ENCODE data around the gene SYCN. TPM values are rescaled to one million over a fixed set of nuclear protein-coding genes. Genes with fewer than 3 reads are reported as not detected.

The SYCN gene
- total RNA-seq, 3 donors from 2014 or later (not counting 1 experiment from before 2014, with no cell fraction given): not detected

DNA sequence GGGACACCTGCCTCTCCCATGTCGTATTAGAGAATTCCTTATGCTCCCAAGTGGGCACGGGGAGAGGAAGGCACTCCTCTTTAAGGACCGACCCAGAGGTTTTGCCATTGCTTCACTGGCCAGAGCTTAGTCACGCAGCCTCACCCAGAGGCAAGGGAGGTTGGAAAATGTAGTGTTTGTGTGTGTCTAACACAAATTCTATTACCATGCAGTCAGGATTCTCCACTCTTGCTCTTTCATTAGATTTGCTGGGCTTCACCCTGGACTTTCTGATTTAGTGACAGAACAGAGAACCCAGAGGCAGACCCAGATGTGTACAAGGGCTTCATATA is 21.9 kb downstream of the SYCN start:
- TF ChIP-seq, protein P1, sequence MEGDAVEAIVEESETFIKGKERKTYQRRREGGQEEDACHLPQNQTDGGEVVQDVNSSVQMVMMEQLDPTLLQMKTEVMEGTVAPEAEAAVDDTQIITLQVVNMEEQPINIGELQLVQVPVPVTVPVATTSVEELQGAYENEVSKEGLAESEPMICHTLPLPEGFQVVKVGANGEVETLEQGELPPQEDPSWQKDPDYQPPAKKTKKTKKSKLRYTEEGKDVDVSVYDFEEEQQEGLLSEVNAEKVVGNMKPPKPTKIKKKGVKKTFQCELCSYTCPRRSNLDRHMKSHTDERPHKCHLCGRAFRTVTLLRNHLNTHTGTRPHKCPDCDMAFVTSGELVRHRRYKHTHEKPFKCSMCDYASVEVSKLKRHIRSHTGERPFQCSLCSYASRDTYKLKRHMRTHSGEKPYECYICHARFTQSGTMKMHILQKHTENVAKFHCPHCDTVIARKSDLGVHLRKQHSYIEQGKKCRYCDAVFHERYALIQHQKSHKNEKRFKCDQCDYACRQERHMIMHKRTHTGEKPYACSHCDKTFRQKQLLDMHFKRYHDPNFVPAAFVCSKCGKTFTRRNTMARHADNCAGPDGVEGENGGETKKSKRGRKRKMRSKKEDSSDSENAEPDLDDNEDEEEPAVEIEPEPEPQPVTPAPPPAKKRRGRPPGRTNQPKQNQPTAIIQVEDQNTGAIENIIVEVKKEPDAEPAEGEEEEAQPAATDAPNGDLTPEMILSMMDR (IDR thresholded peaks at IDR 0.05): no peak
- no peak for ATAC-seq
- Histone ChIP-seq H3K36me3 (ENCODE audit: control insufficient read depth, insufficient read depth, low read length) (peaks cover 10% of the 10 kb centered on the region), H3K27me3 (ENCODE audit: control insufficient read depth, insufficient read depth, low read length) (no peaks in the 10 kb centered on the region), H3K4me1 (ENCODE audit: control insufficient read depth, insufficient read depth, low read length) (no peaks in the 10 kb centered on the region), H3K27ac (ENCODE audit: low read length) (no peak overlapping the region), H3K9me3 (ENCODE audit: control insufficient read depth, insufficient read depth, low read length) (no peaks in the 10 kb centered on the region), H3K4me3 (ENCODE audit: low read length) (no peak overlapping the region)
- Mint-ChIP-seq H3K4me1 (no peaks in the 10 kb centered on the region), H3K27ac (no peak overlapping the region), H3K27me3 (ENCODE audit: low read depth in 2 of 2) (no peaks in the 10 kb centered on the region), H3K36me3 (no peaks in the 10 kb centered on the region), H3K4me3 (no peak overlapping the region), H3K9me3 (no peaks in the 10 kb centered on the region)
- intact Hi-C loops (cut with micrococcal nuclease): no loop called here
- 95% methylated on average over 4 of the region's 4 CpGs for WGBS (ENCODE audit: insufficient coverage)
- DNase-seq: no peak

DNA sequence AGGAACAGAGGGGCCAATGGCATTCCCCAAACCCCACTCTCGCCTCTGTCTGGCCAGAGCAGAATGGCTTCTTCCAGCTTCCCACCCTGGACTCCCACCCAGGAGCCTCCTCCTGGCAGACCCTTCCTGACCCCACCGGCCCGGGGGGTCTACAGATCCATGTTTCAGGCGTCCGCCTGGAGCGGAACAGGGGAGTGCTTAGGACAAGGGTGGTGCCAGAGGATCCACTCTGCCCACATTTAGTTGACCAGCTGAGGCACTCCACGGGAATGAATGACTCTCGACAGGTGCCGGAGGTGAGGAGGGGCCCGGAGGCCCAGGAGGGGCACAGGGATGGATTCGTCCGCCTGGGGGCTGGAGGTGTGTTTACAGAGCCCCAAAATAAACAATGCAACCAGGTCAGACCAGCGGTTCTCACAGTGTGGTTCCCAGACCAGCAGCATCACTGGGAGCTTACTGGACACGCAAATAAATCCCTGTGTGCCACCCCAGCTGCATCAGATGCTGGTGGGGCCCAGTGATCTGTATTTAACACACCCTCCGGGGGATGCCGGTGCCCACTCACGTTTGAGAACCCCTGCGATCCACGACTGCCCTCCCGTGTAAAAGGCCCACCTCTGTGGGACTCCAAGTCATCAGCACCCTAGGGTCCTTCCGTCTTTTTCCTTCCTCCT is 22.4 kb downstream of the SYCN start:
- H3K4me3 ChIP-seq (ENCODE audit: low read length): no peak overlapping the region
- H3K9me3 ChIP-seq (ENCODE audit: control insufficient read depth, insufficient read depth, low read length): no peaks in the 10 kb centered on the region
- H3K4me3 Mint-ChIP-seq: no peak overlapping the region
- no peaks in the 10 kb centered on the region for H3K4me1 Mint-ChIP-seq
- H3K9me3 Mint-ChIP-seq: no peaks in the 10 kb centered on the region
- peaks cover 12% of the 10 kb centered on the region for H3K36me3 ChIP-seq (ENCODE audit: control insufficient read depth, insufficient read depth, low read length)
- H3K27me3 ChIP-seq (ENCODE audit: control insufficient read depth, insufficient read depth, low read length): no peaks in the 10 kb centered on the region
- intact Hi-C loops (cut with micrococcal nuclease): no loop called here
- no peak for DNase-seq
- no peak for ATAC-seq
- 93% methylated on average over 21 of the region's 21 CpGs for WGBS (ENCODE audit: insufficient coverage)
- H3K27ac ChIP-seq (ENCODE audit: low read length): no peak overlapping the region
- no peaks in the 10 kb centered on the region for H3K4me1 ChIP-seq (ENCODE audit: control insufficient read depth, insufficient read depth, low read length)
- no peaks in the 10 kb centered on the region for H3K36me3 Mint-ChIP-seq
- no peak overlapping the region for H3K27ac Mint-ChIP-seq
- no peaks in the 10 kb centered on the region for H3K27me3 Mint-ChIP-seq (ENCODE audit: low read depth in 2 of 2)
- TF ChIP-seq, protein P1 (IDR thresholded peaks at IDR 0.05): no peak

DNA sequence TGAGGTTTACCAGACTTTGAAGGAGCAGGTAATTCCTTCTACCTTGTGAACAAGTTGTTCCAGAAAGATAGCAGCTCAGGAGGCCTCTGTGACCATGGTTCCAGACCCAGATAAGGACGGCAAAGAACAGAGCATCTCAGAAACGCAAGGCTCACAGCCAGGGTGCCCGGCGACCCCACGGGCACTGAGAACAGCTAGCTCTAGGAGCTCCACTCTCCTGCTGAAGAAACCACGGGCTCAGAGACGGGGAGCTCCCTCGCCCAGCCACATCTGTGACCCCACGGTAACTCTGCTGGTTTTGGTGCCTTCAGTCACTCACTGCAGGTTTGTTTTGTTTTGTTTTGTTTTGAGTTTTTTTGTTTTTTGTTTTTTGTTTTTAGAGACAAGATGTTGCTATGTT is 23.3 kb downstream of the SYCN start:
- Mint-ChIP-seq H3K4me1 (no peaks in the 10 kb centered on the region), H3K36me3 (no peaks in the 10 kb centered on the region), H3K4me3 (no peak overlapping the region), H3K27me3 (ENCODE audit: low read depth in 2 of 2) (no peaks in the 10 kb centered on the region), H3K9me3 (no peaks in the 10 kb centered on the region), H3K27ac (no peak overlapping the region)
- WGBS (ENCODE audit: insufficient coverage): 93% methylated on average over 9 of the region's 9 CpGs
- H3K27me3 ChIP-seq (ENCODE audit: control insufficient read depth, insufficient read depth, low read length): no peaks in the 10 kb centered on the region
- no peaks in the 10 kb centered on the region for H3K9me3 ChIP-seq (ENCODE audit: control insufficient read depth, insufficient read depth, low read length)
- no peak overlapping the region for H3K27ac ChIP-seq (ENCODE audit: low read length)
- ATAC-seq (no peak), DNase-seq (no peak)
- H3K4me1 ChIP-seq (ENCODE audit: control insufficient read depth, insufficient read depth, low read length): no peaks in the 10 kb centered on the region
- H3K4me3 ChIP-seq (ENCODE audit: low read length): no peak overlapping the region
- TF ChIP-seq, protein P1 (IDR thresholded peaks at IDR 0.05): no peak
- intact Hi-C loops (cut with micrococcal nuclease): no loop called here
- H3K36me3 ChIP-seq (ENCODE audit: control insufficient read depth, insufficient read depth, low read length): peaks cover 17% of the 10 kb centered on the region

DNA sequence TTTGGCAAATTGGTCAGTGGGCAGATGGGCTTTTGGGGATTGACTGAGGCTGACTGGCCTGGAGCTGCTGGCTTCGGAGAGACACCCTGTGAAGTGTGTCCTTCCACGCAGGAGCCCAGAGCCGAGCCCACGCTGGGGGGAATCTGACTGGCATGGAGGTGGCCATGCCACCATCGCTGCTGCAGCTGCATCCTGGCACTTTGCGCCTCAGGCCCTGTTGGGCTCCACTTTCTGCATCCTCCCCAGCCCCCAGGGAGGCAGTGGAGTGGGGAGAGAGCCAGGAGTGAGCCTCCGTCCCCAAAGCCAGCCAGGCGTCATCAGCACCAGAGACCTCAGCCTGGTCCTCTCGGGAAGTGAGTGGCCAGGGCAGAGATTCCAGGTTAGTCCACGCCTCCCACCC is 24.3 kb downstream of the SYCN start:
- Histone ChIP-seq H3K4me3 (ENCODE audit: low read length) (no peak overlapping the region), H3K27me3 (ENCODE audit: control insufficient read depth, insufficient read depth, low read length) (no peaks in the 10 kb centered on the region), H3K4me1 (ENCODE audit: control insufficient read depth, insufficient read depth, low read length) (no peaks in the 10 kb centered on the region), H3K27ac (ENCODE audit: low read length) (no peak overlapping the region), H3K36me3 (ENCODE audit: control insufficient read depth, insufficient read depth, low read length) (peaks cover 17% of the 10 kb centered on the region), H3K9me3 (ENCODE audit: control insufficient read depth, insufficient read depth, low read length) (no peaks in the 10 kb centered on the region)
- Mint-ChIP-seq H3K27me3 (ENCODE audit: low read depth in 2 of 2) (no peaks in the 10 kb centered on the region), H3K27ac (no peak overlapping the region), H3K4me3 (no peak overlapping the region), H3K4me1 (no peaks in the 10 kb centered on the region), H3K36me3 (no peaks in the 10 kb centered on the region), H3K9me3 (no peaks in the 10 kb centered on the region)
- no peak for ATAC-seq
- WGBS (ENCODE audit: insufficient coverage): 94% methylated on average over 10 of the region's 10 CpGs
- TF ChIP-seq, protein P1 (IDR thresholded peaks at IDR 0.05): no peak
- intact Hi-C loops (cut with micrococcal nuclease): no loop called here
- no peak for DNase-seq

Measured in natural killer cell (primary cell).